Upper lobe of right lung (tissue), 1 donor: ENCODE results near the gene IMPG1. TPM values are rescaled to one million over a fixed set of nuclear protein-coding genes. Genes with fewer than 3 reads are reported as not detected.

Experiments
- ATAC-seq: fragments of 200-7000 bp; cut with Tn5 transposase; one replicate; pipeline ENCODE4 v1.9.1; 2020; ENCODE audit warnings: mild to moderate bottlenecking, moderate library complexity
- DNase-seq: peaks from one replicate; pipeline ENCODE4 v3.0.0-alpha.2; 2020
- H3K27ac ChIP-seq: fragments of 200-600 bp; one replicate; pipeline ENCODE4 v1.8.0; 2022
- H3K27me3 ChIP-seq: fragments of 200-600 bp; one replicate; pipeline ENCODE4 v1.8.0; 2022; ENCODE audit warnings: mild to moderate bottlenecking
- H3K36me3 ChIP-seq: fragments of 200-600 bp; one replicate; pipeline ENCODE4 v1.8.0; 2022
- H3K4me1 ChIP-seq: fragments of 200-600 bp; one replicate; pipeline ENCODE4 v1.8.0; 2022
- H3K4me3 ChIP-seq: fragments of 200-600 bp; one replicate; pipeline ENCODE4 v1.8.0; 2022; ENCODE audit warnings: mild to moderate bottlenecking
- H3K9me3 ChIP-seq: fragments of 200-600 bp; one replicate; pipeline ENCODE4 v1.8.0; 2022
- CTCF ChIP-seq: fragments of 200-600 bp; IDR thresholded peaks from one replicate; pipeline ENCODE4 v1.8.0; 2022; ENCODE audit warnings: antibody characterized with exemption
- intact Hi-C: fragments of 100-400 bp; cut with DNase I; formaldehyde crosslinking; loops from one replicate; pipeline ENCODE4 v1.11.0; 2022
- total RNA-seq: library from RNA; stranded (reverse); fragmentation: NEBNext Ultra II Directional; extraction: Animal tissue kit (Norgen Biotek cat#: 25700); gene quantifications from one replicate; pipeline ENCODE4 v1.2.1, GENCODE V29; 2021
- donor health status: DM: no; HTN: yes; CAD: no; lungs with severe emphysema.

Gene IMPG1
- total RNA-seq, 1 donor from 2014 or later, result not detected

GRCh38 chr6:75952128-75952527, 120.3 kb downstream of the IMPG1 start:
- DNase-seq (no peak), ATAC-seq (no peak)
- Histone ChIP-seq H3K36me3 (no peaks in the 10 kb centered on the region), H3K9me3 (no peaks in the 10 kb centered on the region), H3K27ac (no peak overlapping the region), H3K27me3 (no peaks in the 10 kb centered on the region), H3K4me1 (no peaks in the 10 kb centered on the region), H3K4me3 (no peak overlapping the region)
- TF ChIP-seq CTCF, result no peak
- intact Hi-C loops, result no loop called here

GRCh38 chr6:75947935-75948334, 124.5 kb downstream of the IMPG1 start:
- ATAC-seq, result no peak
- Histone ChIP-seq H3K4me1 (no peaks in the 10 kb centered on the region), H3K9me3 (no peaks in the 10 kb centered on the region), H3K27ac (no peak overlapping the region), H3K36me3 (no peaks in the 10 kb centered on the region), H3K4me3 (no peak overlapping the region), H3K27me3 (no peaks in the 10 kb centered on the region)
- no peak for DNase-seq
- no peak for TF ChIP-seq CTCF
- intact Hi-C loops, result no loop called here

GRCh38 chr6:75946146-75946831, 126.2 kb downstream of the IMPG1 start:
- TF ChIP-seq CTCF, result no peak
- ATAC-seq (no peak), DNase-seq (no peak)
- Histone ChIP-seq H3K9me3 (no peaks in the 10 kb centered on the region), H3K4me1 (no peaks in the 10 kb centered on the region), H3K4me3 (no peak overlapping the region), H3K36me3 (no peaks in the 10 kb centered on the region), H3K27ac (no peak overlapping the region), H3K27me3 (no peaks in the 10 kb centered on the region)
- intact Hi-C loops, result no loop called here

DNA sequence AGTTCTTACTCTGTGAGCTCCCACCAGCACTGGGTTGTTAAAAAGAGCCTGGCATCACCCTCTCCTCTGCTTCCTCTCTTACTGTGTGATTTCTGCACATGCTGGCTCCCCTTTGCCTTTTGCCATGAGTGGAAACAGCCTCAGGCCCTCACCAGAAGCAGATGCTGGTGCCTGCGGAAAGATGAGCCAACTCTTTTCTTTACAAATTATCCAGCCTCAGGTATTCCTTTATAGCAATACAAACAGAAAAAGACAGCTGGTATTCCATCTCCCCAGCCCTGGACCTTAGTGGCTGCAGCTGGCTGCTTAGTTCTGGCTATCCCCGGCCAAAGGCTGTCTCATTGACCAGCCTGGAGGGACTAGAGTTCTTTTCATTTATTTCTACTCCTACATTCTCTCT, 129.1 kb downstream of the IMPG1 start:
- TF ChIP-seq CTCF, result no peak

DNA sequence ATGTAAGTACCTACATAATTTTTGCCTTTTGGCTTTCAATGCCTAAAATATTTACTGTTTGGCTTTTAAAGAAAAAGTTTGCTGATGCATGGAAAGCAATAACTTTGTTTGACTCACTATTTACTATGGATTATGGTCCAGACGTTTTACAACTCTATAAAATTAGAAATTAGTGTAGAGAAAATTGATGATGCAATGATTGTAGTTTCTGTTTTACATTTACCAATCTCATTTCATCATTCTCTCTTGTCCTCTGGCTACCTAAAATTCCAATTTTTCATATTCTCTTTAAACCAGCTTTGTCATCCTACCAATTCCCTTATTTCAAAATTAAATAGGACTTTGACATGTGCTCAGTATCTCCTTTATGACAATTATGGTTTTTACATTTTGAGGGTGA, 131.0 kb downstream of the IMPG1 start:
- Histone ChIP-seq H3K27ac (no peak overlapping the region), H3K4me1 (no peaks in the 10 kb centered on the region), H3K36me3 (no peaks in the 10 kb centered on the region), H3K9me3 (no peaks in the 10 kb centered on the region), H3K4me3 (no peak overlapping the region), H3K27me3 (no peaks in the 10 kb centered on the region)
- intact Hi-C loops, result no loop called here
- no peak for TF ChIP-seq CTCF
- no peak for DNase-seq
- ATAC-seq, result no peak

More for the DNA sequence above, 129.1 kb downstream of the IMPG1 start:
- H3K36me3 ChIP-seq, result no peaks in the 10 kb centered on the region
- H3K27me3 ChIP-seq, result no peaks in the 10 kb centered on the region
- H3K4me1 ChIP-seq, result no peaks in the 10 kb centered on the region
- H3K4me3 ChIP-seq, result no peak overlapping the region
- H3K9me3 ChIP-seq, result no peaks in the 10 kb centered on the region
- H3K27ac ChIP-seq, result no peak overlapping the region
- DNase-seq (no peak), ATAC-seq (no peak)
- intact Hi-C loops, result no loop called here

GRCh38 chr6:75940564-75940963, 131.9 kb downstream of the IMPG1 start:
- Histone ChIP-seq H3K27me3 (peaks cover 3% of the 10 kb centered on the region), H3K9me3 (no peaks in the 10 kb centered on the region), H3K27ac (no peak overlapping the region), H3K36me3 (no peaks in the 10 kb centered on the region), H3K4me3 (no peak overlapping the region), H3K4me1 (no peaks in the 10 kb centered on the region)
- intact Hi-C loops, result no loop called here
- TF ChIP-seq CTCF, result no peak
- ATAC-seq (no peak), DNase-seq (no peak)
